Measurements from ENCODE around the gene HERPUD2.
A peak's percentile ranks its signal among the peaks of the same experiment; 100 is the strongest.
"Not testable (repeated sequence)": the region's sequence is repeated elsewhere in the genome, so short reads cannot be mapped to it uniquely, and the experiment has no call there.

The HERPUD2 gene

GRCh38 chr7:35680403-35681013, 14.4 kb downstream of the HERPUD2 start:
- no peak for DNase-seq (ENCODE audit: low read depth in 3 of 3)

DNA sequence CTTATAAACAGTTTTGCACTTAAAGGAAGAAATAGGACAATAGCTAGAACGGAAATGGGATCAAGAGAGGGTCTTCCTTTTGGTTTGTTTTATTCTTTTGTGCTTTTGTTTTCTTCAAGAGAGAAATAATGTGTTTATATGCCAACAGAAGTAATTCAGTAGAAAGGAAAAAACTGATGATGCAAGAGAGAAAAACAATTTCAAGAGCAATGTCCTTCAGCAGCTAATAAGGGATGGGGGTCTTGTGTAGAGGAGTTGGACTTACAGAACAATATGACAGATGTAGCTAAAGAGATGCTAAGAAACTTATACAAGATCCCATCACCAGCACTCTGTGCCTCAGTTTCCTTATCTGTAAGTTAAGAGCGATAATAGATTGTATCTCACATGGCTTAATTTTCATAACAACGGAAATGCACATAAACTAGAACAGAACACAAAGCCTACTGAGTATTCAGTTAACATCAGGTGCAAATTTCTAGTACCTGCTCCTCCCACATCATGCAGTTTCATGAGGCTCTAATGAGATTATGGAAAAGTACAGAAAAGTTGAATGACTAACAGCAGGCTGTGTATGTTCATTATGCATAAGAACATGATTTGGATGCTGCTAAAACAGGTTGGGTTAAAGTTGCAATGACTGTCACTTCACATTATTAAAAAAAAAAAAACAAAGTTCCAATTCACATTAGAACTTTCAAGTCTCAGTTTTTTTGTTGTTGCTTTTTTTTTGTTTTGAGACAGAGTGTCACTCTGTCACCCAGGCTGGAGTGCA, 17.2 kb downstream of the HERPUD2 start:
- no peak for DNase-seq (ENCODE audit: low read depth in 3 of 3)

- no peak for DNase-seq (ENCODE audit: low read depth in 3 of 3)
Observed at GRCh38 chr7:35676211-35676610, 18.7 kb downstream of the HERPUD2 start.

- DNase-seq (ENCODE audit: low read depth in 3 of 3) = no peak
Observed at GRCh38 chr7:35670856-35671569, 23.9 kb downstream of the HERPUD2 start.

- DNase-seq (ENCODE audit: low read depth in 3 of 3) = not testable (repeated sequence)
Observed at GRCh38 chr7:35660411-35660810, 34.5 kb downstream of the HERPUD2 start.

- no peak for DNase-seq (ENCODE audit: low read depth in 3 of 3)
Observed at GRCh38 chr7:35658606-35659201, 36.2 kb downstream of the HERPUD2 start.

DNA sequence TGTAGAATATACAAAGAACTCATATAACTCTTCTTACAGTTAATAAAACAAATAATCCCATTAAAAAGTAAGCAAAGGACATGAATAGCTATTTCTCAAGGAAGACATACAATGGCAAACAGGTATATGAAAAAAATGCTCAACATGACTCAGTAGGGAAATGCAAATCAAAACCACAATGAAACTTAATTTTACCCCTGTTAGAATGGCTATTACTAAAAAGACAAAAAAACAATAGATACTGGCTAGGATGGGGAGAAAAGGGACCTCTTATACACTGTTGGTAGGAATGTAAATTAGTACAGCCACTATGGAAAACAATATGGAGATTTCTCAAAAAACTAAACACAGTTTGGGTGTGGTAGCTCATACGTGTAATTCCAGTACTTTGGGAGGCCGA, 37.8 kb downstream of the HERPUD2 start:
- DNase-seq (ENCODE audit: low read depth in 3 of 3) = no peak

DNA sequence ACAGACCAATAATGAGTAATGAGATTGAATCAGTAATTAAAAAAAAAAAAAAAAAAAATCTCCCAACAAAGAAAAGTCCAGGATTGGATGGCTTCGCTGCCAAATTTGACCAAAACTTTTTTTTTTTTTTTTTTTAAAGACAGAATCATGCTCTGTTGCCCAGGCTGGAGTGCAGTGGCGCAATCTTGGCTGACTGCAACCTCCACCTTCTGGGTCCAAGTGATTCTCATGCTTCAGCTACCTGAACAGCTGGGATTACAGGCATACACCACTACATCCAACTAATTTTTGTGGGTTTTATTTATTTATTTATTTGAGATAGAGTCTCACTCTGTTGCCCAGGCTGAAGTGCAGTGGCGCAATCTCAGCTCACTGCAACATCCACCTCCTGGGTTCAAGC, 40.4 kb downstream of the HERPUD2 start:
- DNase-seq (ENCODE audit: low read depth in 3 of 3) = not testable (repeated sequence)

GRCh38 chr7:35652124-35652523, 42.8 kb downstream of the HERPUD2 start:
- DNase-seq (ENCODE audit: low read depth in 3 of 3) = no peak

DNA sequence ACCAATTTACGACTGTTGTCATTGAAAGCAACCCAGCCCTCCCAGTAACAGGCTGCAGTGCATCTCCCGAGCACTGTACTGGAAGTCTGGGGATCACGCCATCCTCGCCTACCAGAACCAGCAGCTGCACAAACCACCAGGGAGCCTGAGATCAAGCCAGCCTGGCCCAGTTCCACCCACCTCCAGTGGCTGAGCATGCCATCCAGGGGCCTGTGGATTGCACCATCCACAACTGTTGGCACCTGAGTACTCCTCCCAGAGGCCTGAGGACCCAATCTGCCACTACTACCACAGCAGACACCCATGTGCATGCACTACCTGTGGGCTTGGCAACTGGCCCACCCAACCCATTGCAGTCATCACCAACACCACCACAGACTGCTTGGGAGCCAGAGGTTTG, 44.2 kb downstream of the HERPUD2 start:
- no peak for DNase-seq (ENCODE audit: low read depth in 3 of 3)

- DNase-seq (ENCODE audit: low read depth in 3 of 3) = no peak
Observed at GRCh38 chr7:35649711-35650110, 45.2 kb downstream of the HERPUD2 start.

GRCh38 chr7:35648367-35648766, 46.6 kb downstream of the HERPUD2 start:
- DNase-seq (ENCODE audit: low read depth in 3 of 3) = no peak

GRCh38 chr7:35647171-35647574, 47.8 kb downstream of the HERPUD2 start:
- no peak for DNase-seq (ENCODE audit: low read depth in 3 of 3)

- DNase-seq (ENCODE audit: low read depth in 3 of 3) = no peak
Observed at GRCh38 chr7:35646289-35647023, 48.5 kb downstream of the HERPUD2 start.

DNA sequence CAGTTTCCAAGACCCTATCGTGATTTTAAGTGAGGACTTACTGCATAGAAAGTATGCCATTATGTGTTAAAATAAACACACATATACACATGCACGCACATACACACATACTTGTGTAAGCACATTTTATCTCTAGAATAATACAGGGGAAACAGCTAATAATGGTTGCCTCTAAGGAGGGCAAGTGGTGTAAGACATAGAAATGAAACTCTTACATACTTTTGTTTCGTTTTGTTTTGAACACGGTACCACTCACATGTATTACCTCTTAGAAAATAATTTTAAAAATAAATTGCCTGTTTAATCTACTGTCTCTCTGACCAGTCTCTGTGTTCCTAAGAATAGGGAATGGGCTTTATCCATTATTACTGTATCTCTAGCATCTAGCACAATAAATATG, 49.2 kb downstream of the HERPUD2 start:
- DNase-seq (ENCODE audit: low read depth in 3 of 3) = no peak

DNA sequence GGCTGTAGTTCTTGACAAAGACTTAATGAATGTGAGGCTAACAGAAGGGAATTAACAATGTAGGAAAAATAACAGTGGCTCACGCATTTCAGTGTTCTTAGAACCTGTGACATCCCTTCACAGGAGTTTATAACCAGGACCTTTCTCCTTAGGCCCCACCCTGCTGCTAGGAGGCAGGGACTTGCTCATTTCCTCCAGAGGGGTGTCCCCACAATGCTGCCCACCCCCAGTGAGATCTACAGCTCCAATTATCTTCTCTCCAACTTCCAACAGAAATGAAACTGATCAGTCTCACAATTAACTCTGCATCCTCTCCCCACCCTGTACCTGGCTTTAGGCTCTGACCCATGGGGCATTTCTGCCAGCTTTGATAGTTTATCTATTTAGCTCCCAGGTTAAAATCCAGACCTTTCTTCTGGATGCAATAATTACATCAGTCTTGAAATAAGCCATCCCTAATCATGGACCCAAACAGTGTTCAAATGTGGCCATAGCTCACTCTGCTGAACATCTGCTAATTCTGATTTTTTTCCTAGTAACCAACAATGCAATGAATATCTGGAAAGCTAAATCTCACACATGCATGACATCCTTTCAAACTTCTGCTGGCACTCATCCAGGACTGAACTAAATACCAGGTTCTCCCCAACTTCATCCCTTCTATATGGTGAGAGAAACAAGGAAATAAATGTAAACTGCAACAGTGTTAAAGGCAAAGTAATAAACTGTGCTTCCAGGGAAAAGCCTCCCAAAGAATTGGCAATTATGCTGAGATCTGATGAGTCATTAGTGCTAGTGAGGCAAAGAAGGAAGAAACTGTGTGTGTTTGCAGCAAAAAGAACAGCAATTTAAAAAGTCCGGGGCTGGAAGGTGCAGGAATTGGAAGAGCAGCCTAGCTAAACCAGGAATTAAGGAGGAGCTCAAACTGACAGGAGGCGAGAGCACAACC, 64.6 kb downstream of the HERPUD2 start:
- no peak for DNase-seq (ENCODE audit: low read depth in 3 of 3)

GRCh38 chr7:35624299-35625186, 70.4 kb downstream of the HERPUD2 start:
- DNase-seq (ENCODE audit: low read depth in 3 of 3) = peak in 2 of 3 experiments; percentile 15 to 22

GRCh38 chr7:35623381-35623780, 71.6 kb downstream of the HERPUD2 start:
- DNase-seq (ENCODE audit: low read depth in 3 of 3) = no peak

DNA sequence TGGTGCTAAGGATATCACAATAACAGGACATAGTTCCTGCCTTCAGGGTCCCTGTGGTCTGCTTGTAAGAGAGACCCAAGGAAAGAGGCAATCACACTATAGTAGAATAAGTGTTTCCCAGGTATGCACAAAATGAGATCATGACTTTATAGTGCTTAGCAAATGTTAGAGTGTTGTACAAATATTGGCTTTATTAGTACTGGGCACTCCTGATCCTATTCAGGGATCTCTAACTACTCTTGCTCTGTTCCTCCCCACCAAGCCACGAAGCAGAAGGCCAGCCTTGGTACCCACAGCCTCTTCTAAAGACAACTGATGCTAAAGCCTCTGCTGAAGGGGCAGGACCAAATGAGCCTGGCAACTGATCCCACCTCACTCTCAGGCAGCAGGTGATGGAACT, 75.1 kb downstream of the HERPUD2 start:
- no peak for DNase-seq (ENCODE audit: low read depth in 3 of 3)

- DNase-seq (ENCODE audit: low read depth in 3 of 3) = no peak
Observed at GRCh38 chr7:35617041-35617440, 77.9 kb downstream of the HERPUD2 start.

Measured in stimulated activated CD4-positive, alpha-beta T cell treated with anti-CD3 and anti-CD28 coated beads, TNF-alpha, amount 100 ng/mL, for 24 hours (primary cell).